ENCODE results near the gene DAZAP2. TPM values are rescaled to one million over a fixed set of nuclear protein-coding genes. Genes with fewer than 3 reads are reported as not detected.

Gene DAZAP2
- polyA plus RNA-seq, 1 experiment: 433 TPM

GRCh38 chr12:51208016-51208660 is 30.5 kb upstream of the DAZAP2 start:
- POLR2A ChIA-PET: no interaction called here
- Histone ChIP-seq H3K36me3 (ENCODE audit: control insufficient read depth, insufficient read depth, low read length) (no peaks in the 10 kb centered on the region), H3K27me3 (ENCODE audit: control insufficient read depth, insufficient read depth, low read length) (no peaks in the 10 kb centered on the region), H3K4me3 (ENCODE audit: low read depth, low read length) (no peak overlapping the region)
- no peak for TF ChIP-seq CTCF (IDR thresholded peaks at IDR 0.05; ENCODE audit: insufficient read depth, low read depth, low read length)
- CTCF ChIA-PET: interaction anchor here (0.9 to 1.1 kb wide), 3 partner anchors 9 to 10 kb away, joined by 3 to 5 read pairs (median 4); partner anchors contain the start of gene POU6F1
- no peak for DNase-seq (ENCODE audit: low read depth)

- TF ChIP-seq CTCF (IDR thresholded peaks at IDR 0.05; ENCODE audit: insufficient read depth, low read depth, low read length): no peak
- ChIA-PET CTCF (interaction anchor here (0.9 to 1.0 kb wide), 2 partner anchors 8 to 9 kb away, joined by 3 to 4 read pairs; partner anchors contain the start of gene POU6F1), POLR2A (no interaction called here)
- Histone ChIP-seq H3K4me3 (ENCODE audit: low read depth, low read length) (no peak overlapping the region), H3K27me3 (ENCODE audit: control insufficient read depth, insufficient read depth, low read length) (no peaks in the 10 kb centered on the region), H3K36me3 (ENCODE audit: control insufficient read depth, insufficient read depth, low read length) (peaks cover 1% of the 10 kb centered on the region; the same call in 1 of the 2 replicates)
- DNase-seq (ENCODE audit: low read depth): no peak
Observed at GRCh38 chr12:51209259-51209658, 29.4 kb upstream of the DAZAP2 start.

- peaks cover 2% of the 10 kb centered on the region; the same call in 1 of the 2 replicates for H3K36me3 ChIP-seq (ENCODE audit: control insufficient read depth, insufficient read depth, low read length)
- ChIA-PET CTCF (interaction anchor here (1.0 kb wide), 1 partner anchor 11 kb away, joined by 3 read pairs; no protein-coding TSS in a partner anchor), POLR2A (no interaction called here)
- no peak for DNase-seq (ENCODE audit: low read depth)
- no peaks in the 10 kb centered on the region for H3K27me3 ChIP-seq (ENCODE audit: control insufficient read depth, insufficient read depth, low read length)
- no peak overlapping the region for H3K4me3 ChIP-seq (ENCODE audit: low read depth, low read length)
- TF ChIP-seq CTCF (IDR thresholded peaks at IDR 0.05; ENCODE audit: insufficient read depth, low read depth, low read length): no peak
Observed at GRCh38 chr12:51210690-51211395, 27.8 kb upstream of the DAZAP2 start.

GRCh38 chr12:51214895-51215294 is 23.7 kb upstream of the DAZAP2 start:
- H3K36me3 ChIP-seq (ENCODE audit: control insufficient read depth, insufficient read depth, low read length): peaks cover 2% of the 10 kb centered on the region; the same call in 1 of the 2 replicates
- POLR2A ChIA-PET: no interaction called here
- no peaks in the 10 kb centered on the region for H3K27me3 ChIP-seq (ENCODE audit: control insufficient read depth, insufficient read depth, low read length)
- CTCF ChIA-PET: no interaction called here
- H3K4me3 ChIP-seq (ENCODE audit: low read depth, low read length): no peak overlapping the region
- no peak for TF ChIP-seq CTCF (IDR thresholded peaks at IDR 0.05; ENCODE audit: insufficient read depth, low read depth, low read length)
- no peak for DNase-seq (ENCODE audit: low read depth)

GRCh38 chr12:51216642-51217041 is 22.0 kb upstream of the DAZAP2 start:
- POLR2A ChIA-PET: no interaction called here
- Histone ChIP-seq H3K27me3 (ENCODE audit: control insufficient read depth, insufficient read depth, low read length) (no peaks in the 10 kb centered on the region), H3K4me3 (ENCODE audit: low read depth, low read length) (peak overlapping the region; percentile 72), H3K36me3 (ENCODE audit: control insufficient read depth, insufficient read depth, low read length) (peaks cover 2% of the 10 kb centered on the region; the same call in 1 of the 2 replicates)
- TF ChIP-seq CTCF (IDR thresholded peaks at IDR 0.05; ENCODE audit: insufficient read depth, low read depth, low read length): no peak
- DNase-seq (ENCODE audit: low read depth): no peak
- CTCF ChIA-PET: interaction anchor here (0.7 to 1.9 kb wide), 6 partner anchors 8 to 124 kb away, joined by 3 to 6 read pairs (median 3); partner anchors contain the start of gene DAZAP2

Measured in BJ (cell line).